SHP77 treated with DMSO at 0.1 percent for 48 hours (cell line): Measurements from ENCODE around the gene TMED5.

Experiments used
- DNase-seq: peaks from one replicate; lab custom pipeline; 2025; lab: John Stamatoyannopoulos, UW

TMED5 gene

GRCh38 chr1:93123201-93123783 is 56.9 kb downstream of the TMED5 start:
- no peak for DNase-seq

- no peak for DNase-seq
These were observed 59.6 kb downstream of the TMED5 start for GRCh38 chr1:93120614-93121013.

GRCh38 chr1:93114391-93114790 is 65.8 kb downstream of the TMED5 start:
- DNase-seq, result no peak

- no peak for DNase-seq
These were observed 67.1 kb downstream of the TMED5 start for GRCh38 chr1:93113127-93113526.

GRCh38 chr1:93111561-93111960 is 68.7 kb downstream of the TMED5 start:
- no peak for DNase-seq

- no peak for DNase-seq
These were observed 69.1 kb downstream of the TMED5 start for GRCh38 chr1:93111065-93111464.

GRCh38 chr1:93109578-93109977 is 70.6 kb downstream of the TMED5 start:
- DNase-seq, result no peak

- DNase-seq, result no peak
These were observed 71.9 kb downstream of the TMED5 start for GRCh38 chr1:93108335-93108734.

GRCh38 chr1:93107395-93107794 is 72.8 kb downstream of the TMED5 start:
- DNase-seq, result no peak

- no peak for DNase-seq
These were observed 74.0 kb downstream of the TMED5 start for GRCh38 chr1:93106226-93106625.

GRCh38 chr1:93102142-93102541 is 78.1 kb downstream of the TMED5 start:
- DNase-seq, result no peak
